IMR-90 (cell line): ENCODE measurements around the gene SWAP70. TPM values are rescaled to one million over a fixed set of nuclear protein-coding genes. Genes with fewer than 3 reads are reported as not detected.

ENCODE experiments used
- ATAC-seq: fragments of 200-7000 bp; cut with Tn5 transposase; 2 replicates; pipeline ENCODE4 v1.9.1; 2020; ENCODE audit warnings: low read depth, mild to moderate bottlenecking, moderate library complexity
- BruUV-seq: library from RNA; stranded (reverse); fragments of 400-500 nt; replicated peaks from 2 replicates; lab custom pipeline; 2021; lab: Mats Ljungman, UMichigan
- CTCF ChIA-PET: fragments of 300-600 bp; formaldehyde crosslinking; extraction: SDS; loops from one replicate; lab custom pipeline; 2021; ENCODE audit warnings: antibody characterized with exemption; lab: Yijun Ruan, JAX
- POLR2A ChIA-PET: fragments of 300-600 bp; sonication (Branson Sonifier 250); formaldehyde crosslinking; loops from one replicate; lab custom pipeline; 2022; ENCODE audit warnings: antibody characterized with exemption; ENCODE audit not compliant: unreplicated experiment; lab: Charles Lee
- DNase-seq: peaks from one replicate; pipeline ENCODE4 v3.0.0; 2013
- H2AFZ ChIP-seq: replicated peaks from 2 replicates; pipeline ENCODE3; 2013; ENCODE audit warnings: low read length, mild to moderate bottlenecking; ENCODE audit not compliant: poor library complexity
- H2AK5ac ChIP-seq: 2 replicates; pipeline ENCODE4 v1.6.1; 2013; ENCODE audit warnings: low read depth, low read length, inconsistent platforms
- H2AK9ac ChIP-seq: replicated peaks from 2 replicates; pipeline ENCODE3; 2013; ENCODE audit warnings: mild to moderate bottlenecking, low read depth, low read length, moderate library complexity; ENCODE audit not compliant: poor library complexity
- H2BK120ac ChIP-seq: 2 replicates; pipeline ENCODE4 v1.6.1; 2013; ENCODE audit warnings: low read depth, low read length, inconsistent platforms
- H2BK15ac ChIP-seq: 3 replicates; pipeline ENCODE4 v1.6.1; 2013; ENCODE audit warnings: low read depth, low read length, inconsistent platforms
- H2BK20ac ChIP-seq: 2 replicates; pipeline ENCODE4 v1.6.1; 2013; ENCODE audit warnings: low read depth, mild to moderate bottlenecking, inconsistent platforms, low read length, moderate library complexity
- H2BK5ac ChIP-seq: 2 replicates; pipeline ENCODE4 v1.6.1; 2013; ENCODE audit warnings: mild to moderate bottlenecking, low read depth, low read length, inconsistent platforms; ENCODE audit not compliant: poor library complexity, severe bottlenecking
- H3K14ac ChIP-seq: replicated peaks from 2 replicates; pipeline ENCODE4 v1.6.1; 2013; ENCODE audit warnings: low read depth, low read length, inconsistent platforms
- H3K18ac ChIP-seq: 2 replicates; pipeline ENCODE4 v1.6.1; 2013; ENCODE audit warnings: low read depth, low read length, control low read depth
- H3K23ac ChIP-seq: 2 replicates; pipeline ENCODE4 v1.6.1; 2013; ENCODE audit warnings: low read depth, low read length, inconsistent platforms
- H3K27ac ChIP-seq: 2 replicates; pipeline ENCODE4 v1.5.1; 2013; ENCODE audit warnings: mild to moderate bottlenecking, control low read depth, low read length; ENCODE audit not compliant: insufficient read depth
- H3K27me3 ChIP-seq: 2 replicates; pipeline ENCODE4 v1.6.1; 2013; ENCODE audit warnings: low read length; ENCODE audit not compliant: control insufficient read depth, insufficient read depth
- H3K36me3 ChIP-seq: 2 replicates; pipeline ENCODE4 v1.6.1; 2013; ENCODE audit warnings: low read length, mixed read lengths; ENCODE audit not compliant: control insufficient read depth, insufficient read depth
- H3K4ac ChIP-seq: 2 replicates; pipeline ENCODE4 v1.6.1; 2013; ENCODE audit warnings: low read depth, low read length, inconsistent platforms
- H3K4me1 ChIP-seq: 2 replicates; pipeline ENCODE4 v1.6.1; 2013; ENCODE audit warnings: low read length, mixed read lengths; ENCODE audit not compliant: control insufficient read depth, insufficient read depth
- H3K4me2 ChIP-seq: 2 replicates; pipeline ENCODE4 v1.6.1; 2013; ENCODE audit warnings: low read depth, mild to moderate bottlenecking, control low read depth, low read length, moderate library complexity
- H3K4me3 ChIP-seq: 2 replicates; pipeline ENCODE4 v1.5.1; 2013; ENCODE audit warnings: low read depth, mild to moderate bottlenecking, control low read depth, low read length, moderate library complexity; ENCODE audit not compliant: insufficient read depth
- H3K56ac ChIP-seq: 2 replicates; pipeline ENCODE4 v1.6.1; 2013; ENCODE audit warnings: low read length, inconsistent platforms; ENCODE audit not compliant: insufficient read depth; ENCODE audit errors: extremely low read depth
- H3K79me1 ChIP-seq, 2 experiments: 2 replicates each; pipeline ENCODE4 v1.6.1; 2013; ENCODE audit warnings: low read length in 2 of 2, inconsistent platforms in 1 of 2, low read depth in 1 of 2
- H3K9ac ChIP-seq: 2 replicates; pipeline ENCODE4 v1.6.1; 2013; ENCODE audit warnings: low read depth, low read length, control low read depth
- H3K9me1 ChIP-seq: 2 replicates; pipeline ENCODE4 v1.6.1; 2013; ENCODE audit warnings: low read length, inconsistent platforms; ENCODE audit not compliant: insufficient read depth
- H3K9me3 ChIP-seq: 2 replicates; pipeline ENCODE4 v1.6.1; 2013; ENCODE audit warnings: low read length; ENCODE audit not compliant: control insufficient read depth, insufficient read depth
- H4K20me1 ChIP-seq: 2 replicates; pipeline ENCODE4 v1.6.1; 2013; ENCODE audit warnings: low read length, inconsistent platforms; ENCODE audit not compliant: insufficient read depth
- H4K5ac ChIP-seq: 2 replicates; pipeline ENCODE4 v1.6.1; 2013; ENCODE audit warnings: mild to moderate bottlenecking, low read depth, low read length, control low read depth
- H4K8ac ChIP-seq, 2 experiments: 2 replicates each; pipeline ENCODE4 v1.6.1; 2013; ENCODE audit warnings: low read depth in 2 of 2, low read length in 2 of 2, control low read depth in 1 of 2, inconsistent platforms in 1 of 2
- H4K91ac ChIP-seq: 2 replicates; pipeline ENCODE4 v1.6.1; 2013; ENCODE audit warnings: low read depth, low read length, inconsistent platforms; ENCODE audit not compliant: insufficient read depth
- BHLHE40 ChIP-seq: fragments of 150-350 bp; IDR thresholded peaks from 2 replicates; pipeline ENCODE4 v1.6.1; 2016; ENCODE audit warnings: mild to moderate bottlenecking, low read depth, low read length
- CHD1 ChIP-seq: IDR thresholded peaks from 2 replicates; pipeline ENCODE4 v1.6.1; 2012; ENCODE audit warnings: low read depth, low read length, improper control_type of control experiment
- CTCF ChIP-seq: conservative IDR thresholded peaks from 2 replicates; pipeline ENCODE4 v1.5.1; 2012; ENCODE audit warnings: mild to moderate bottlenecking, low read depth, low read length, improper control_type of control experiment
- FOS ChIP-seq: fragments of 150-350 bp; IDR thresholded peaks from 2 replicates; pipeline ENCODE4 v1.6.1; 2016; ENCODE audit warnings: low read depth, low read length
- MAFK ChIP-seq: IDR thresholded peaks from 2 replicates; pipeline ENCODE4 v1.6.1; 2012; ENCODE audit warnings: low read depth, low read length, improper control_type of control experiment
- NFE2L2 ChIP-seq: fragments of 150-350 bp; IDR thresholded peaks from 2 replicates; pipeline ENCODE4 v1.6.1; 2016; ENCODE audit warnings: low read depth, mild to moderate bottlenecking, low read length
- POLR2A ChIP-seq: IDR thresholded peaks from 2 replicates; pipeline ENCODE4 v1.6.1; 2012; ENCODE audit warnings: mild to moderate bottlenecking, low read depth, low read length
- RAD21 ChIP-seq: IDR thresholded peaks from 2 replicates; pipeline ENCODE4 v1.6.1; 2012; ENCODE audit warnings: low read length, improper control_type of control experiment
- RCOR1 ChIP-seq: IDR thresholded peaks from 2 replicates; pipeline ENCODE4 v1.6.1; 2012; ENCODE audit warnings: mild to moderate bottlenecking, low read length, improper control_type of control experiment; ENCODE audit not compliant: insufficient replicate concordance
- SMC3 ChIP-seq: fragments of 150-350 bp; IDR thresholded peaks from 2 replicates; pipeline ENCODE4 v1.6.1; 2016; ENCODE audit warnings: low read depth, mild to moderate bottlenecking, antibody characterized with exemption, low read length, moderate library complexity
- WGBS, 2 experiments: methylation state at CpG; one replicate each; pipeline versions ENCODE4 v1.1.5 to v1.1.7; 2013; ENCODE audit warnings: missing lambda C conversion rate in 2 of 2; ENCODE audit not compliant: insufficient read length in 1 of 2; ENCODE audit errors: extremely low coverage in 2 of 2; 5-methylcytosine and 5-hydroxymethylcytosine counted together
- dilution Hi-C: fragments of 300-500 bp; cut with HindIII; formaldehyde crosslinking; loops from one replicate; pipeline ENCODE4 v1.14.3; 2018; ENCODE audit warnings: low sequenced_read_pairs; ENCODE audit not compliant: unreplicated experiment
- in situ Hi-C: fragments of 300-500 bp; cut with MboI; formaldehyde crosslinking; loops from 3 replicates; pipeline ENCODE4 v1.14.3; 2019; ENCODE audit warnings: low sequenced_read_pairs, inconsistent platforms, mixed read lengths
- intact Hi-C: fragments of 100-400 bp; cut with micrococcal nuclease; formaldehyde crosslinking; loops from 2 replicates; pipeline ENCODE4 v1.10.0; 2022
- polyA plus RNA-seq, 3 experiments: library from polyadenylated mRNA; depleted of rRNA; stranded (reverse); fragments of >200 nt; gene quantifications; 2 replicates each; pipeline ENCODE4 v1.2.3, GENCODE V29; 2012; ENCODE audit warnings: low replicate concordance in 1 of 3
- total RNA-seq: library from RNA; depleted of rRNA; stranded (reverse); fragments of >200 nt; gene quantifications from 2 replicates; pipeline ENCODE4 v1.2.3, GENCODE V29; 2012
- TF ChIP-seq, protein P1 (sequence below): fragments of 150-350 bp; IDR thresholded peaks from 2 replicates; pipeline ENCODE4 v1.6.1; 2016; ENCODE audit warnings: low read depth, mild to moderate bottlenecking, low read length, moderate library complexity, borderline replicate concordance

SWAP70 gene
- total and polyA plus RNA-seq, 2 of the 4 experiments (the other 2 are of a cell fraction) = 15.5 to 19.9 TPM

DNA sequence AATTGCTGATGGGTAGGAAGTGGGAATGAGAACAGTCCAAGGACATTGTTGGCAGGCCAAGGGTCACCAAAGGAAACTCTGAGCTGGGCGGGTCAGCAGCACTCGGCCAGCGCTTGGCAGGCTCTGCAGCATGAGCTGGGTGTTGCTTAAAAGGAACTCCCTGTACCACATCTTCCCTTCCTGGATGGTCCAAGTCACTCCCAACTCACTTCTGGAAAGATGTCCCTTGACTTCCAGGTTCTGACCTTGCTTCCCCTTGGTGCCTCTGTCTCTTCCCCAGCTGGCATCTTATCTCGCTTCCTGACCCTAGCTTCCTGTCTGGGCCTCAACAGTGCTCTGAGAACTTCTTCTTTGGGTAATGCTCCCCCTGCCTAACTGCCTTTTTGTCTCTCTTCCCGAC, 24.8 kb upstream of the SWAP70 start:
- no peaks in the 10 kb centered on the region for H3K36me3 ChIP-seq
- no peak overlapping the region for H3K4me3 ChIP-seq
- no peak overlapping the region for H4K8ac ChIP-seq
- in situ Hi-C loops = no loop called here
- intact Hi-C loops = no loop called here
- H2AK9ac ChIP-seq = no peak overlapping the region
- H2BK20ac ChIP-seq = no peak overlapping the region
- ChIA-PET CTCF (no interaction called here), POLR2A (no interaction called here)
- TF ChIP-seq BHLHE40 (no peak), CTCF (no peak), CHD1 (no peak), NFE2L2 (no peak), FOS (no peak), RAD21 (no peak), RCOR1 (no peak), POLR2A (no peak), SMC3 (no peak), MAFK (no peak)
- TF ChIP-seq, protein P1, sequence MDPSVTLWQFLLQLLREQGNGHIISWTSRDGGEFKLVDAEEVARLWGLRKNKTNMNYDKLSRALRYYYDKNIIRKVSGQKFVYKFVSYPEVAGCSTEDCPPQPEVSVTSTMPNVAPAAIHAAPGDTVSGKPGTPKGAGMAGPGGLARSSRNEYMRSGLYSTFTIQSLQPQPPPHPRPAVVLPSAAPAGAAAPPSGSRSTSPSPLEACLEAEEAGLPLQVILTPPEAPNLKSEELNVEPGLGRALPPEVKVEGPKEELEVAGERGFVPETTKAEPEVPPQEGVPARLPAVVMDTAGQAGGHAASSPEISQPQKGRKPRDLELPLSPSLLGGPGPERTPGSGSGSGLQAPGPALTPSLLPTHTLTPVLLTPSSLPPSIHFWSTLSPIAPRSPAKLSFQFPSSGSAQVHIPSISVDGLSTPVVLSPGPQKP = no peak
- no peak overlapping the region for H3K4me2 ChIP-seq
- no peak overlapping the region for H3K27ac ChIP-seq
- H3K9ac ChIP-seq = no peak overlapping the region
- 93% methylated on average over 4 of the region's 5 CpGs; no CpG with 5 or more reads in 1 of the 2 experiments for WGBS, 2 experiments
- no peak overlapping the region for H3K18ac ChIP-seq
- H2BK120ac ChIP-seq = no peak overlapping the region
- H4K5ac ChIP-seq = no peak overlapping the region
- H3K4me1 ChIP-seq = no peaks in the 10 kb centered on the region
- H3K79me1 ChIP-seq = no peaks in the 10 kb centered on the region
- ATAC-seq = no peak
- H4K20me1 ChIP-seq = no peaks in the 10 kb centered on the region
- H2BK5ac ChIP-seq = no peak overlapping the region
- no TSS peak for BruUV-seq
- peak overlapping the region; percentile 10 for H2AFZ ChIP-seq
- no peak overlapping the region for H3K56ac ChIP-seq
- no peaks in the 10 kb centered on the region for H3K9me1 ChIP-seq
- H3K9me3 ChIP-seq = no peaks in the 10 kb centered on the region
- no peak for DNase-seq
- H2BK15ac ChIP-seq = no peak overlapping the region
- no peak overlapping the region for H3K23ac ChIP-seq
- dilution Hi-C loops = no loop called here
- no peak overlapping the region for H3K14ac ChIP-seq
- H3K27me3 ChIP-seq = no peaks in the 10 kb centered on the region
- no peak overlapping the region for H2AK5ac ChIP-seq
- H4K91ac ChIP-seq = no peak overlapping the region
- no peak overlapping the region for H3K4ac ChIP-seq
